HG03060 (cell line): ENCODE results near the gene SMURF2.

ENCODE experiments used
- ATAC-seq: cut with Tn5 transposase; IDR thresholded peaks from one replicate; pipeline ENCODE4 v1.9.1; 2021; ENCODE audit warnings: low read depth, moderate number of reproducible peaks; ENCODE audit not compliant: unreplicated experiment

SMURF2 gene

GRCh38 chr17:64547319-64547718 lies 114.8 kb downstream of the SMURF2 start:
- ATAC-seq, result no peak

- no peak for ATAC-seq
These were observed 115.4 kb downstream of the SMURF2 start for GRCh38 chr17:64546716-64547115.

- no peak for ATAC-seq
These were observed 117.4 kb downstream of the SMURF2 start for GRCh38 chr17:64544742-64545141.

- no peak for ATAC-seq
These were observed 121.9 kb downstream of the SMURF2 start for GRCh38 chr17:64540118-64540776.

- no peak for ATAC-seq
These were observed 123.5 kb downstream of the SMURF2 start for GRCh38 chr17:64538508-64539130.

- no peak for ATAC-seq
These were observed 124.6 kb downstream of the SMURF2 start for GRCh38 chr17:64537488-64537887.

- no peak for ATAC-seq
These were observed 125.2 kb downstream of the SMURF2 start for GRCh38 chr17:64536913-64537312.

GRCh38 chr17:64535357-64535756 lies 126.8 kb downstream of the SMURF2 start:
- ATAC-seq, result no peak

GRCh38 chr17:64534187-64534586 lies 127.9 kb downstream of the SMURF2 start:
- no peak for ATAC-seq

GRCh38 chr17:64533784-64534183 lies 128.3 kb downstream of the SMURF2 start:
- ATAC-seq, result no peak

GRCh38 chr17:64532409-64532808 lies 129.7 kb downstream of the SMURF2 start:
- ATAC-seq, result no peak

GRCh38 chr17:64531955-64532371 lies 130.1 kb downstream of the SMURF2 start:
- no peak for ATAC-seq

GRCh38 chr17:64529221-64529620 lies 132.9 kb downstream of the SMURF2 start:
- no peak for ATAC-seq

- ATAC-seq, result no peak
These were observed 134.2 kb downstream of the SMURF2 start for GRCh38 chr17:64527914-64528313.

- ATAC-seq, result no peak
These were observed 141.7 kb downstream of the SMURF2 start for GRCh38 chr17:64520359-64520758.

GRCh38 chr17:64519601-64520000 lies 142.5 kb downstream of the SMURF2 start:
- no peak for ATAC-seq

GRCh38 chr17:64515829-64516228 lies 146.3 kb downstream of the SMURF2 start:
- no peak for ATAC-seq

GRCh38 chr17:64515419-64515818 lies 146.7 kb downstream of the SMURF2 start:
- ATAC-seq, result no peak

- no peak for ATAC-seq
These were observed 152.9 kb downstream of the SMURF2 start for GRCh38 chr17:64509179-64509578.

- no peak for ATAC-seq
These were observed 153.4 kb downstream of the SMURF2 start for GRCh38 chr17:64508683-64509082.

GRCh38 chr17:64507413-64507782 lies 154.7 kb downstream of the SMURF2 start:
- peak; percentile 13 for ATAC-seq
